Immature natural killer cell (primary cell): ENCODE results near the gene TM9SF4. TPM values are rescaled to one million over a fixed set of nuclear protein-coding genes. Genes with fewer than 3 reads are reported as not detected.
"Not testable (repeated sequence)": the region's sequence is repeated elsewhere in the genome, so short reads cannot be mapped to it uniquely, and the experiment has no call there.

ENCODE experiments used
- DNase-seq, 3 donors: peaks; one replicate each; pipeline ENCODE4 v3.0.0; 2022; ENCODE audit warnings: mixed read lengths in 1 of 3
- H3K27ac Mint-ChIP-seq, 6 donors: one replicate each; pipeline ENCODE4 v1.8.0; 2020; ENCODE audit warnings: mixed read lengths in 6 of 6, mild to moderate bottlenecking in 5 of 6, inconsistent platforms in 4 of 6, moderate library complexity in 3 of 6
- H3K27me3 Mint-ChIP-seq, 3 donors: one replicate each; pipeline ENCODE4 v1.8.0; 2020 to 2021; ENCODE audit warnings: low read depth in 3 of 3, mild to moderate bottlenecking in 3 of 3, mixed read lengths in 3 of 3, moderate library complexity in 3 of 3, inconsistent platforms in 1 of 3
- H3K36me3 Mint-ChIP-seq, 3 donors: one replicate each; pipeline ENCODE4 v1.8.0; 2020; ENCODE audit warnings: mixed read lengths in 3 of 3, inconsistent platforms in 2 of 3, mild to moderate bottlenecking in 2 of 3
- H3K4me1 Mint-ChIP-seq, 2 donors: one replicate each; pipeline ENCODE4 v1.8.0; 2020; ENCODE audit warnings: inconsistent platforms in 2 of 2, mild to moderate bottlenecking in 2 of 2, mixed read lengths in 2 of 2, moderate library complexity in 1 of 2
- H3K4me3 Mint-ChIP-seq, 5 donors: one replicate each; pipeline ENCODE4 v1.8.0; 2020; ENCODE audit warnings: mild to moderate bottlenecking in 5 of 5, mixed read lengths in 5 of 5, inconsistent platforms in 3 of 5, moderate library complexity in 3 of 5
- H3K9me3 Mint-ChIP-seq, 6 donors: one replicate each; pipeline ENCODE4 v1.8.0; 2020; ENCODE audit warnings: mild to moderate bottlenecking in 6 of 6, mixed read lengths in 6 of 6, inconsistent platforms in 4 of 6, moderate library complexity in 3 of 6
- polyA plus RNA-seq, 3 donors: library from polyadenylated mRNA; unstranded; fragments of 300-500 nt; fragmentation: Illumina TruSeq; gene quantifications; one replicate each; pipeline ENCODE4 v1.2.3, GENCODE V29; 2021

The TM9SF4 gene
- polyA plus RNA-seq, 3 donors from 2014 or later = 22.0 to 42.9 (median 38.5) TPM

- Mint-ChIP-seq H3K4me1 (peaks cover 42 to 62% of the 10 kb centered on the region in 2 donors), H3K9me3 (peaks cover 0 to 1% (median 0%) of the 10 kb centered on the region in 6 donors), H3K36me3 (no peaks in the 10 kb centered on the region), H3K27me3 (peaks cover 2 to 11% (median 4%) of the 10 kb centered on the region in 3 donors), H3K27ac (peak overlapping the region in 5 of 6 donors; percentile 15 to 98 (median 58)), H3K4me3 (peak overlapping the region in 4 of 5 donors; percentile 19 to 34 (median 22))
- no peak for DNase-seq
These were observed 2.2 kb downstream of the TM9SF4 start for GRCh38 chr20:32111753-32112152.

- H3K4me3 Mint-ChIP-seq = no peak overlapping the region
- DNase-seq = no peak
- H3K4me1 Mint-ChIP-seq = peaks cover 48 to 72% of the 10 kb centered on the region in 2 donors
- peak overlapping the region in 2 of 6 donors; percentile 13 to 44 for H3K27ac Mint-ChIP-seq
- no peaks in the 10 kb centered on the region for H3K36me3 Mint-ChIP-seq
- peaks cover 0 to 1% (median 0%) of the 10 kb centered on the region in 6 donors for H3K9me3 Mint-ChIP-seq
- H3K27me3 Mint-ChIP-seq = peaks cover 2 to 9% (median 2%) of the 10 kb centered on the region in 3 donors
These were observed 3.3 kb downstream of the TM9SF4 start for GRCh38 chr20:32112841-32113240.

DNA sequence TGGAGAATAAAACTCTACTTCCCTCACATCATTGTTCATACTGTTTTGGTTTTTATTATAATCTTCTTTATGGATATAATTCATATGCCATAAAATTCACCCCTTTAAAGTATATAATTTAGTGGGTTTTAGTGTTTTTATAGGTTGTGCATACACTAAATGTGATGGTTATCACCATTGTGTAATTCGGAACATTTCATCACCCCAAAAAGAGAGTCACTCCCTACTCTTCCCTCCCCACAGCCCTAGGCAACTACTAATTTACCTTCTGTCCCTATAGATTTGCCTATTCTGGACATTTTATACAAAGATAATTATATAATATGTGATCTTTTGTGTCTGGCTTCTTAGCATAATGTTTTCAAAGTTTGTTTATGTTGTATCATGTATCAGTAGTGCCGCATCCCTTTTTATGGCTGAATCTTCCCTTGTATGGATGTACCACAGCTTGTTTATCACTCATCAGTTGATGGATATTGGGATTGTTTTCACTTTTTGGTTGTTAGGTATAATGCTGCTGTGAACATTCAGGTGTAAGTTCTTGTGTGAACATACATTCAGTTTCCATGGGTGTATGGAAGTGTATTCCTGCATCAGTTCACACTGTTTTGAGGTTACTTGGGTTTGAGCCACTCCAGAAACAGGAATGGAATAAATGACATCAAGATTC, 4.2 kb downstream of the TM9SF4 start:
- Mint-ChIP-seq H3K4me3 (no peak overlapping the region), H3K36me3 (no peaks in the 10 kb centered on the region), H3K27me3 (peaks cover 2 to 9% (median 2%) of the 10 kb centered on the region in 3 donors), H3K27ac (no peak overlapping the region), H3K4me1 (peaks cover 48 to 76% of the 10 kb centered on the region in 2 donors), H3K9me3 (peaks cover 0 to 1% (median 0%) of the 10 kb centered on the region in 6 donors)
- no peak for DNase-seq

DNA sequence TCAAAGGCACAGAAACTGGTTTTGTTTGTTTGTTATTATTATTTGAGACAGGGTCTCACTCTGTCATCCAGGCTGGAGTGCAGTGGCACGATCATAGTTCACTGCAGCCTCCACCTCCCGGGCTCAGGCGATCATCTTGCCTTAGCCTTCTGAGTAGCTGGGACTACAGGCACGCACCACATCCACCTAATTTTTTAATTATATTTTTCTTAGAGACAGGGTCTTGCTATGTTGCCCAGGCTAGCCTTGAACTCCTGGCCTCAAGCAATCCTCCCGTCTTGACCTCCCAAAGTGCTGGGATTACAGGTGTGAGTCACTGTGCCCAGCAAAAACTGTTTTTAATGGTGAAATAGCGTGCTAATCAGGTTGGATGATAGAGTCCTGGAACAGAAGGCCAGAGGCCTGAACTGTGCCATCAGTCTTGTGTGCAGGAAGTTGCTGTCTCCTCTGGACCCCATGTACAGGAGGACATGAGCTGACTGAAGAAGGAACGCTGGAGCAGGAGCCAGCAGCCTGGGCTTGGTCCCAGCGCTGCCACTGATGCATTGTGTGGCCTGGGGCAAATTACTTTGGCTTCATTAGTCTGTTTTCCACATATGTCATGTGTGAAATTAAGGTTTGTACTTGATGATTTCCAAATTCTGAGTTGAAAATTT, 4.9 kb downstream of the TM9SF4 start:
- peaks cover 0 to 1% (median 0%) of the 10 kb centered on the region in 6 donors for H3K9me3 Mint-ChIP-seq
- peak overlapping the region in 1 of 6 donors; percentile 50 for H3K27ac Mint-ChIP-seq
- H3K4me1 Mint-ChIP-seq = peaks cover 48 to 72% of the 10 kb centered on the region in 2 donors
- no peak overlapping the region for H3K4me3 Mint-ChIP-seq
- no peaks in the 10 kb centered on the region for H3K36me3 Mint-ChIP-seq
- H3K27me3 Mint-ChIP-seq = peaks cover 0 to 7% (median 2%) of the 10 kb centered on the region in 3 donors
- no peak for DNase-seq

- Mint-ChIP-seq H3K27me3 (peaks cover 0 to 2% (median 0%) of the 10 kb centered on the region in 3 donors), H3K9me3 (peaks cover 0 to under 1% (median 0%) of the 10 kb centered on the region in 6 donors), H3K27ac (peak overlapping the region in 1 of 6 donors; percentile 69), H3K36me3 (no peaks in the 10 kb centered on the region), H3K4me1 (peaks cover 43 to 63% of the 10 kb centered on the region in 2 donors), H3K4me3 (no peak overlapping the region)
- no peak for DNase-seq
These were observed 5.8 kb downstream of the TM9SF4 start for GRCh38 chr20:32115211-32115767.

- peaks cover 35 to 55% of the 10 kb centered on the region in 2 donors for H3K4me1 Mint-ChIP-seq
- no peaks in the 10 kb centered on the region for H3K9me3 Mint-ChIP-seq
- H3K27me3 Mint-ChIP-seq = no peaks in the 10 kb centered on the region
- H3K36me3 Mint-ChIP-seq = no peaks in the 10 kb centered on the region
- H3K4me3 Mint-ChIP-seq = no peak overlapping the region
- no peak for DNase-seq
- H3K27ac Mint-ChIP-seq = peak overlapping the region in 1 of 6 donors; percentile 19
These were observed 6.6 kb downstream of the TM9SF4 start for GRCh38 chr20:32116079-32116521.

GRCh38 chr20:32116796-32117195, 7.3 kb downstream of the TM9SF4 start:
- not testable (repeated sequence) for H3K27ac Mint-ChIP-seq, H3K27me3 Mint-ChIP-seq, H3K9me3 Mint-ChIP-seq, DNase-seq, H3K4me3 Mint-ChIP-seq, H3K36me3 Mint-ChIP-seq
- H3K4me1 Mint-ChIP-seq = peaks cover 29 to 48% of the 10 kb centered on the region in 2 donors

GRCh38 chr20:32118427-32118826, 8.9 kb downstream of the TM9SF4 start:
- H3K9me3 Mint-ChIP-seq, H3K27me3 Mint-ChIP-seq, H3K4me3 Mint-ChIP-seq, H3K27ac Mint-ChIP-seq, H3K36me3 Mint-ChIP-seq, DNase-seq: not testable (repeated sequence)
- peaks cover 24 to 39% of the 10 kb centered on the region in 2 donors for H3K4me1 Mint-ChIP-seq

GRCh38 chr20:32119734-32120133, 10.2 kb downstream of the TM9SF4 start:
- Mint-ChIP-seq H3K36me3 (no peaks in the 10 kb centered on the region), H3K27me3 (peaks cover 0 to 2% (median 0%) of the 10 kb centered on the region in 3 donors)

GRCh38 chr20:32121908-32122307, 12.4 kb downstream of the TM9SF4 start:
- H3K27ac Mint-ChIP-seq, DNase-seq, H3K27me3 Mint-ChIP-seq, H3K9me3 Mint-ChIP-seq, H3K36me3 Mint-ChIP-seq, H3K4me3 Mint-ChIP-seq: not testable (repeated sequence)
- peaks cover 6 to 29% of the 10 kb centered on the region in 2 donors for H3K4me1 Mint-ChIP-seq

More at GRCh38 chr20:32119734-32120133, 10.2 kb downstream of the TM9SF4 start:
- no peak overlapping the region for H3K27ac Mint-ChIP-seq
- DNase-seq = no peak
- peaks cover 18 to 39% of the 10 kb centered on the region in 2 donors for H3K4me1 Mint-ChIP-seq
- H3K4me3 Mint-ChIP-seq = no peak overlapping the region
- H3K9me3 Mint-ChIP-seq = no peaks in the 10 kb centered on the region

DNA sequence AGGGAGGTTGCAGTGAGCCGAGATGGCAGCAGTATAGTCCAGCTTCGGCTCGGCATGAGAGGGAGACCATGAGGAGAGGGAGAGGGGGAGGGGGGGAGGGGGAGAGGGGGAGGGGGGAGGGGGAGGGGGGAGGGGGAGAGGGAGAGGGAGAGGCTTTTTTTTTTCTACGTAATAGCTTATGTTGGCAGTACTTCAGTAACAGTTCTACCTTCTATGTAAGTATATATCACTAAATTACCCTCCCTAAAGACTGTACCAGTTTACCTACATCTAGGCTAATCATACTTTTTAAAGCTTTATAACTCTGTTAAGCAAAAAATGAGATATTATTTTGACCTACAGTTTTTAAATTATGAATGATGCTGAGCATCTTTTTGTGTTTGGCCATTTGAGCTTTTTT, 13.6 kb downstream of the TM9SF4 start:
- Mint-ChIP-seq H3K27ac (no peak overlapping the region), H3K36me3 (no peaks in the 10 kb centered on the region), H3K4me3 (no peak overlapping the region), H3K9me3 (no peaks in the 10 kb centered on the region), H3K27me3 (peaks cover 0 to 2% (median 0%) of the 10 kb centered on the region in 3 donors), H3K4me1 (peaks cover 0 to 17% of the 10 kb centered on the region in 2 donors)
- no peak for DNase-seq

DNA sequence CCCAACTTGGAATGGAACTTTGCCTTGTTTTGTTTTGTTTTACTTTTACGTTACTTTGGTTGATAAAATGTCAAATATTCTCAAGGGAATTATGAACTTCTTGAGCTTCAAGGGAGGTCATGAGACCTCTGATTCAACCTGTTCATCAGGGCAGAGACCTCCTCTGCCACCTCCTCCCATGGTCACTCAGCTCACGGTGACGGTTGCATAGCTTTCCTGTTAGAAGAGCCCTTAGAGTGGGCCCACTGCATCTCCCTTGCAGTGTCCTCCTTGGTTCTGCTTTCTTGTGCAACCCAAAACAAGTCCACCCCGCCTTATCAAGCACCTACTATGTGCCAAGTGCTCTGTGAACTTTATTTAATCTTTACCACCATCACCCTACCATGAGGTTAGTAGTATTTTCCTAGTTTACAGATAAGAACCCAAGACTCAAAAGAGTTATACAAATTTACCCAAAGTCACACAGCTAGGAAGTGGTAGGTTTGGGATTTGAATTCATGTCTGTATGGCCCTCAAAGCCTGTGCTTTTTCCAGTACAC, 15.5 kb downstream of the TM9SF4 start:
- no peak for DNase-seq
- peaks cover 0 to 17% of the 10 kb centered on the region in 2 donors for H3K4me1 Mint-ChIP-seq
- peak overlapping the region in 1 of 6 donors; percentile 46 for H3K27ac Mint-ChIP-seq
- no peaks in the 10 kb centered on the region for H3K36me3 Mint-ChIP-seq
- no peak overlapping the region for H3K4me3 Mint-ChIP-seq
- peaks cover 0 to 2% (median 0%) of the 10 kb centered on the region in 3 donors for H3K27me3 Mint-ChIP-seq
- H3K9me3 Mint-ChIP-seq = no peaks in the 10 kb centered on the region

DNA sequence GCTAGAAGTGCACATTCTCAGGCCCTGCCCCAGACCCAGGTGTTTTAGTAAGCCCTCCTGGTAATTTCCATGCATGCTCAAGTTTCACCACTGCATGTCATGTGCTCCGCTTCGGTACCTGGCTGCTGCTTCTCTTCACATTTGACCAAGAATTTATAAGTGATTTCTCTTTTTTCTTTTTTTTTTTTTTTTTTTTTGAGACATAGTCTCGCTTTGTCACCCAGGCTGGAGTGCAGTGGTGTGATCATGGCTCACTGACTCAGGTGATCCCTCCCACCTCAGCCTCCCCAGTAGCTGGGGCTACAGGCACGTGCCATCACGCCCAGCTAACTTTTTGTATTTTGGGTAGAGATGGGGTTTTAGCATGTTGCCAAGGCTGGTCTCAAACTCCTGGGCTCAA, 16.0 kb downstream of the TM9SF4 start:
- Mint-ChIP-seq H3K4me3 (no peak overlapping the region), H3K27ac (no peak overlapping the region), H3K4me1 (peaks cover 1 to 22% of the 10 kb centered on the region in 2 donors), H3K9me3 (no peaks in the 10 kb centered on the region), H3K36me3 (no peaks in the 10 kb centered on the region), H3K27me3 (peaks cover 0 to 2% (median 0%) of the 10 kb centered on the region in 3 donors)
- DNase-seq = no peak

DNA sequence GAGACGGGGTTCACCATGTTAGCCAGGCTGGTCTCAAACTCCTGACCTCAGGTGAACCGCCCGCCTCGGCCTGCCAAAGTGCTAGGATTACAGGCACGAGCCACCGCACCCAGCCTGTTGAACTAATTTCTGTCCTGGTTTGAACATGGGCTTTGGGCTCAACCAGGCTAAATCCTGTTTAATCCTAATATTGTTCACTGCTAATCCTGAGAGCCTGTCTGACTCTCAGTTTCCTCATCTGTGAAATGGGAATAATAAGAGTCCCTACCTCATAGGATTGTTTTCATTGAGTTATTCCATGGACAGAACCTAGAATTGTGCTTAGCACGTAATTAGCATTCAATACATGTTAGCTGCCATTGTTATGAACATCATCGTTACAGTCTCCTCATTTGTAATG, 17.4 kb downstream of the TM9SF4 start:
- H3K4me3 Mint-ChIP-seq = no peak overlapping the region
- no peaks in the 10 kb centered on the region for H3K9me3 Mint-ChIP-seq
- H3K36me3 Mint-ChIP-seq = no peaks in the 10 kb centered on the region
- no peak overlapping the region for H3K27ac Mint-ChIP-seq
- no peak for DNase-seq
- H3K4me1 Mint-ChIP-seq = peaks cover 11 to 35% of the 10 kb centered on the region in 2 donors
- H3K27me3 Mint-ChIP-seq = peaks cover 0 to 2% (median 2%) of the 10 kb centered on the region in 3 donors
